A549 treated with DMSO at 1 μM for 4 hours (cell line): Measurements from ENCODE around the gene CD8A. TPM values are rescaled to one million over a fixed set of nuclear protein-coding genes. Genes with fewer than 3 reads are reported as not detected.

ENCODE experiments used
- total RNA-seq: library from RNA; stranded (reverse); fragments of 200-300 nt; extraction: Qiagen RNA extraction; gene quantifications from 5 replicates; pipeline ENCODE4 v1.2.3, GENCODE V29; 2022; ENCODE audit warnings: low read depth

The CD8A gene
- total RNA-seq = 0.19 to 0.45 TPM (median 0.30 TPM) in 5 replicates

GRCh38 chr2:86790676-86791572 lies at the start of gene CD8A:
Gene CD8A, minus strand, starts transcription at chr2:86790913. Its CDS starts 88 bp downstream, at chr2:86790825.

Other genes starting within 250 kb of the CD8A start
- 120 to 131 TPM (median 131 TPM) in 5 replicates for gene CHMP3, start 227.5 kb downstream of the CD8A start, total RNA-seq
- gene RNF103, start 167.0 kb downstream of the CD8A start, total RNA-seq = 34.7 to 45.8 TPM (median 39.7 TPM) in 5 replicates
- 20.2 to 28.2 TPM (median 26.2 TPM) in 5 replicates for gene RMND5A, start 70.6 kb downstream of the CD8A start, total RNA-seq
- gene CD8B, start 71.0 kb upstream of the CD8A start, total RNA-seq = not detected in 5 replicates
- 0.03 to 0.30 TPM (median 0.08 TPM) in 5 replicates for gene RGPD1, start 151.2 kb upstream of the CD8A start, total RNA-seq
- gene PLGLB1, start 230.9 kb upstream of the CD8A start, total RNA-seq = 0.19 to 1.2 TPM (median 0.92 TPM) in 4 of 5 replicates, not detected in the other